ENCODE data around the gene MBP. TPM values are rescaled to one million over a fixed set of nuclear protein-coding genes. Genes with fewer than 3 reads are reported as not detected.

Gene MBP
- total and polyA plus RNA-seq, 2 donors (not counting 1 experiment from before 2014, with no cell fraction given), result 2.3 to 3.6 TPM

DNA sequence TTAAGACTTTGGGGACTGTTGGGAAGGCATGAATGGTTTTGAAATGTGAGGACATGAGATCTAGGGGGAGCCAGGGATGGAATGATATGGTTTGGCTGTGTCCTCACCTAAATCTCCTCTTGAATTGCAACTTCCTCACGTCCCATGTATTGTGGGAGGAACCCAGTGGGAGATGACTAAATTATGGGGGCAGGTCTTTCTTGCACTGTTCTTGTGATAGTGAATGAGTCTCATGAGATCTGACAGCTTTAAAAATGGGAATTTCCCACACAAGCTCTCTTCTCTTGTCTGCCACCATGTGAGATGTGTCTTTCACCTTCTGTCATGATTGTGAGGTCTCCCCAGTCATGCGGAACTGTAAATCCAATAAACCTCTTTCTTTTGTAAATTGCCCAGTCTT is 11.5 kb upstream of the MBP start:
- H3K79me2 ChIP-seq (ENCODE audit: control insufficient read depth, insufficient read depth, low read length), result no peaks in the 10 kb centered on the region
- no peaks in the 10 kb centered on the region for H3K36me3 ChIP-seq (ENCODE audit: control insufficient read depth, insufficient read depth, low read length)
- H2AFZ ChIP-seq (ENCODE audit: low read length), result no peak overlapping the region
- H3K9ac ChIP-seq (ENCODE audit: insufficient read depth, low read length), result no peak overlapping the region
- H3K27ac ChIP-seq (ENCODE audit: insufficient read depth, low read length), result no peak overlapping the region
- H3K27me3 ChIP-seq (ENCODE audit: control insufficient read depth, insufficient read depth, low read length), result no peaks in the 10 kb centered on the region
- H3K9me3 ChIP-seq (ENCODE audit: control insufficient read depth, insufficient read depth, low read depth, low read length), result no peaks in the 10 kb centered on the region
- no peaks in the 10 kb centered on the region for H4K20me1 ChIP-seq (ENCODE audit: control insufficient read depth, extremely low read depth, insufficient read depth, low read length)
- H3K4me2 ChIP-seq (ENCODE audit: extremely low read depth, insufficient read depth, low read length), result no peak overlapping the region
- H3K4me3 ChIP-seq (replicated peaks in 1 of 4; ENCODE audit: control extremely low read depth in 1 of 4, insufficient read depth in 1 of 4, low read depth in 3 of 4, low read length in 4 of 4), result no peak overlapping the region
- H3K4me1 ChIP-seq (ENCODE audit: control insufficient read depth, extremely low read depth, insufficient read depth, low read length), result no peaks in the 10 kb centered on the region
- TF ChIP-seq CTCF (conservative IDR thresholded peaks at IDR 0.05 in 1 of 2, IDR thresholded peaks at IDR 0.05 in 1 of 2; ENCODE audit: low read depth in 1 of 2, low read length in 2 of 2) (no peak), EZH2 (IDR thresholded peaks at IDR 0.05; ENCODE audit: low read length, missing control alignments) (no peak)
- no peak for DNase-seq (ENCODE audit: low read depth in 2 of 2)

DNA sequence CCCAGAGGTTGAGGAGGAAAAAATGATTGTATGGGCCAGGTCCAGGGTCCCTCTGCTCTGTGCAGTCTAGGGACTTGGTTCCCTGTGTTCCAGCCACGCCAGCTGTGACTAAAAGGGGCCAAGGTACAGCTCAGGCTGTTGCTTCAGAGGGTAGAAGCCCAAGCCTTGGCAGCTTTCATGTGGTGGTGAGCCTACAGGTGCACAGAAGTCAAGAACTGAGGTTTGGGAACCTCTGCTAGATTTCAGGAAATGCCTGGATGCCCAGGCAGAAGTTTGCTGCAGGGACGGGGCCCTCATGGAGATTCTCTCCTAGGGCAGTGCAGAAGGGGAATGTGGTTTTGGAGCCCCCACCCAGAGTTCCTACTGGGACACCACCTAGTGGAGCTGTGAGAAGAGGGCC is 10.6 kb upstream of the MBP start:
- DNase-seq (ENCODE audit: low read depth in 2 of 2), result no peak

GRCh38 chr18:77141401-77142118 is 9.0 kb upstream of the MBP start:
- Histone ChIP-seq H3K9ac (ENCODE audit: insufficient read depth, low read length) (no peak overlapping the region), H2AFZ (ENCODE audit: low read length) (no peak overlapping the region), H3K79me2 (ENCODE audit: control insufficient read depth, insufficient read depth, low read length) (no peaks in the 10 kb centered on the region), H3K27ac (ENCODE audit: insufficient read depth, low read length) (no peak overlapping the region), H3K9me3 (ENCODE audit: control insufficient read depth, insufficient read depth, low read depth, low read length) (no peaks in the 10 kb centered on the region), H3K36me3 (ENCODE audit: control insufficient read depth, insufficient read depth, low read length) (no peaks in the 10 kb centered on the region), H3K4me1 (ENCODE audit: control insufficient read depth, extremely low read depth, insufficient read depth, low read length) (no peaks in the 10 kb centered on the region), H3K4me3 (replicated peaks in 1 of 4; ENCODE audit: control extremely low read depth in 1 of 4, insufficient read depth in 1 of 4, low read depth in 3 of 4, low read length in 4 of 4) (no peak overlapping the region), H4K20me1 (ENCODE audit: control insufficient read depth, extremely low read depth, insufficient read depth, low read length) (no peaks in the 10 kb centered on the region), H3K4me2 (ENCODE audit: extremely low read depth, insufficient read depth, low read length) (no peak overlapping the region), H3K27me3 (ENCODE audit: control insufficient read depth, insufficient read depth, low read length) (no peaks in the 10 kb centered on the region)
- no peak for DNase-seq (ENCODE audit: low read depth in 2 of 2)
- TF ChIP-seq EZH2 (IDR thresholded peaks at IDR 0.05; ENCODE audit: low read length, missing control alignments) (no peak), CTCF (conservative IDR thresholded peaks at IDR 0.05 in 1 of 2, IDR thresholded peaks at IDR 0.05 in 1 of 2; ENCODE audit: low read depth in 1 of 2, low read length in 2 of 2) (no peak)

More for the DNA sequence above, 10.6 kb upstream of the MBP start:
- Histone ChIP-seq H3K79me2 (ENCODE audit: control insufficient read depth, insufficient read depth, low read length) (no peaks in the 10 kb centered on the region), H3K9me3 (ENCODE audit: control insufficient read depth, insufficient read depth, low read depth, low read length) (no peaks in the 10 kb centered on the region), H3K36me3 (ENCODE audit: control insufficient read depth, insufficient read depth, low read length) (no peaks in the 10 kb centered on the region), H3K4me3 (replicated peaks in 1 of 4; ENCODE audit: control extremely low read depth in 1 of 4, insufficient read depth in 1 of 4, low read depth in 3 of 4, low read length in 4 of 4) (no peak overlapping the region), H2AFZ (ENCODE audit: low read length) (no peak overlapping the region), H3K27ac (ENCODE audit: insufficient read depth, low read length) (no peak overlapping the region), H3K27me3 (ENCODE audit: control insufficient read depth, insufficient read depth, low read length) (no peaks in the 10 kb centered on the region), H4K20me1 (ENCODE audit: control insufficient read depth, extremely low read depth, insufficient read depth, low read length) (no peaks in the 10 kb centered on the region), H3K9ac (ENCODE audit: insufficient read depth, low read length) (no peak overlapping the region), H3K4me1 (ENCODE audit: control insufficient read depth, extremely low read depth, insufficient read depth, low read length) (no peaks in the 10 kb centered on the region), H3K4me2 (ENCODE audit: extremely low read depth, insufficient read depth, low read length) (no peak overlapping the region)
- TF ChIP-seq EZH2 (IDR thresholded peaks at IDR 0.05; ENCODE audit: low read length, missing control alignments) (no peak), CTCF (conservative IDR thresholded peaks at IDR 0.05 in 1 of 2, IDR thresholded peaks at IDR 0.05 in 1 of 2; ENCODE audit: low read depth in 1 of 2, low read length in 2 of 2) (no peak)
